Muscle of arm (tissue), 12 donors: Measurements from ENCODE around the gene CFAP20DC. TPM values are rescaled to one million over a fixed set of nuclear protein-coding genes. Genes with fewer than 3 reads are reported as not detected.
A peak's percentile ranks its signal among the peaks of the same experiment; 100 is the strongest.
"Not testable (repeated sequence)": the region's sequence is repeated elsewhere in the genome, so short reads cannot be mapped to it uniquely, and the experiment has no call there.

ENCODE experiments used
- DNase-seq: peaks from one replicate; pipeline ENCODE4 v3.0.0-alpha.2; 2013
- polyA plus RNA-seq, 12 donors: library from polyadenylated mRNA; unstranded; fragments of 120-200 nt; gene quantifications; one replicate each; pipeline ENCODE4 v1.2.1, GENCODE V29; 2013; ENCODE audit not compliant: insufficient read length in 12 of 12

The CFAP20DC gene
- polyA plus RNA-seq, 12 donors: 0.96 to 4.0 (median 1.7) TPM; not detected in 2

DNA sequence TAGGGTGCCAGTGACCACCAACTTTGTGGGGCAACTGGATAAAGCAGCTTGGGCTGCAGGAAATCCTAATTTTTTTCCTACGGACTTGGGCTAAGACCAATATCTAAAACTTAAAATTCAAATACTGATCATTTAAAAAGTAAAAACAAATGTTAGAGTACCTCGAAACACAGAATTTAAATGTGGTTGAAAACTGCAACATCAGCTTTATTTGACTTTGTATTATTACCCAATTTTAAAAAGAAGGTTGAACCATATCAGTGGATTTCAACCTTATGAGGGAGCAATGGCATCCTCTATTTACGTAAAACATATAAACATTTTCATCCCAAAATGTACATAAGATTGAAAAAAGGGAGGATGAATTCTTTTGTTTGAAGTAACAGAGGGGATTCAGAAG is 26.2 kb downstream of the CFAP20DC start:
- DNase-seq: no peak

DNA sequence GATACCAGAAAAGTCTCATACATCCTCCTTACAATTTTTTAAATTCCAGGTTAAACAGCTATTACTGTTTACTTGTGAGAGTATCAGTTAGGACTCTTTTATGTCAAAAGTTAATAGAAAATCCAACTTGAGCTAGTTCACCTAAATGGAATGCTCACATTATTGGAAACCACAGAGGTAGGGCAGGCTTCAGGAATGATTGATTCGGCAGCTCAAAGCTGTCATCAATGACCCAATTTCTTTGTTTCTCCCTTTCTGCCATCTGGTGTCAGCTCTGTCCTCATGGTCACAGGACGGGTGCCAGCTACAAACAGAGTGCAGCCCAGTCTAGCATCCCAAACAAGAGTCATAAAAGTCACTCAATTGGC is 32.2 kb downstream of the CFAP20DC start:
- no peak for DNase-seq

DNA sequence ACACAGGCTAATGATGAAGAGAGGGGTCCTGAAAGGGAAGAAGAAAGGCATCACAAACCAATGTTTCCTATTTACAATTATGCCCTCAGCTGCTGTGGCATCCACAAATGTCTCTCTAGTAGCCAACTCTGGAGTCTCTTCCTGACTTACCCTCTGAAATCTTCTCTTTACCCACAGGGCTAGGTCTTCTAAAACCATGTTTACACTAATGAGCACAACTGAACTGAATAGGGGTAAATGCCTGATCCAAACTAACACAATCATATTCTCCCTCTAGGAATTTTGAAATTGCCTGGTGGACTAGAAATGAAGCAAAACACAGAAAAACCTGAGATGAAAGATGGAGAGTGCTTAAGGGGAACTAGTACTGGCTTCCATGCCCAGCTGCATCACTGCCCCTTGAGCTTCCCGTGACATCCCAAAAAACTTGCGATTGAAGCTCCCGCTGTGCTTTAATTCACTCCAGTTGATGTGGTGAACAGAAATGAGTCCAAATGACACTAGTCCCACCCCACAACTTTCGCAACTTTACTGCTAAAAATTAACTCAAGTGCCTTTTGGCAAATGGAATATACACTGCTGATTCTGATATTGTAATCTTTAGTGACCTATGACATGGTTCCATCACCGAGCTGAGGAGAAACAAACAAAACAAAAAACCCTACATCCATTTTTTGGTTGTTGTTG is 32.8 kb downstream of the CFAP20DC start:
- DNase-seq: no peak

DNA sequence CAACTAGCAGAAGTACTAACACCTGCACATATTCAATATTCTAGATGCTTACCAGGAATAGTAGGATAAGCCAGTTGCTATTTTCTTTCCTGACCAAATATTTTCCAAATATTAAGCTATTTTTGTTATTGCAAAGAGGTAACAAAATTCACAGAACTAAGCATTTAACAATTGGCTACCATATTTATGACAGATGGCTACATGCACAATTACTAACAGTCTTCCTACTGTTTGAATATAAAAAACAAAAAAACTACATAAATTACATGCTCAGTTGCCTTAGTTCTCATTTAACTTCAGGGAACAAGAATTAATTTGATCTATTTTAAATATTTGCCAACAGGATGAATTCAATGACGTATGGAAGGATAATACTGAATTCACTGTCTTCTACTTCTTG is 36.2 kb downstream of the CFAP20DC start:
- no peak for DNase-seq

DNA sequence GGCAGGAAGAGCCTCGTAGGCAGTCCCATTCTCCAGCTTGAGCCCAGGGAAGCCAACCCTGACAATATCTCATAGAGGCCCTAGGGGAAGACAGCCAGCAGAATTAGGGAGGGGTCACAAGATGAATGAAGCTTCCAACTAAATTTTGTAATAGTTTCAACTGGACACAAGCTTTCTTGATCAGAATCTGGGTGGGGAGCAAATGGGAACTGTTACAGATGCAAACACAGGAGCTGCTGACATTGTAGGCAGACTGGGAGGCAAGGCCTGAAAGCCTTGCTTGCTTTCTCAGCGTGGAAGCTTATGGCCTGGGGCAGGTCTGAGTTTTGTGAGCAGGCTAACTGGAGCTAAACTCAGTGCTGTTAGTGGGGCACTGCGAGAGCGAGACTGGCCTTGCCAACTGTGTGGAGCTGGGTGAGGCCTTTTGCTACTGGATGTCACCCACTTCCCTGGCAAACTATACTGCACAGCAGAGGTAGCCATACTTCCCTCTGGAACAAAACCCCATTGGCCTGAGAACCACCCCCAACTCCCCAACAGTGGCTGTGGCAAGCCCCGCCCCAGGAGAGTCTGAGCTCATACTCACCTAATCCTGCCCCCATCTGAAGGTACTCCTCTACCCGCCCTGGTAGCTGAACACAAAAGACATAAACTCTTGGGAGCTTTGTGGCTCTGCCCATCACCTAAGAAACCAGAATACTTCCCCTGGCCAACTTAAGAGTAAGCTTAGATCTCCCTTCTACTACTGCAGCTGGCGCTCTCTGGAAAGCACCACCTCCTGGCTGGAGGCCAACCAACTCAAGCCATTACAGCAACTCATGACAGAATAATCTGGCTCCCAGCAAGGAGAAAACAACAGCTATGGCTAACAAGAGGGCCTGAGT is 42.9 kb downstream of the CFAP20DC start:
- DNase-seq: no peak

DNA sequence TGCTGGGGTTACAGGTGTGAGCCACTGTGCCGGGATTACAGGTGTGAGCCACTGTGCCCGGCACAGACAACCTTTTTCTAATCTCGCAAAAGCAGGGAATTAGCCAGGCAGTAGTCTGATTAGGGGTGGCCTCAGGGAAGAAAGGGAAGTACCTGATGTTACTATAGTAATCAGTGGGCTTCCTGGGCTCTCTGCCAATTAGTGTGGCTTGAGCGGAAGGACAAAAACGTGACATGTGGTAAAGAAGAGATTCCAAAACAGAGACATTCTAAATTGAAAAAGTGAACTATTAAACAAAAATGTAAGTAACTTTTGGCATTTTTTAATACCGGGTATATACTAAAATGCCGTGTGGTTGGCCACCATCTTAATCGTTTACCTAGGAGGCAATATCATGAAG is 48.1 kb downstream of the CFAP20DC start:
- DNase-seq: no peak

DNA sequence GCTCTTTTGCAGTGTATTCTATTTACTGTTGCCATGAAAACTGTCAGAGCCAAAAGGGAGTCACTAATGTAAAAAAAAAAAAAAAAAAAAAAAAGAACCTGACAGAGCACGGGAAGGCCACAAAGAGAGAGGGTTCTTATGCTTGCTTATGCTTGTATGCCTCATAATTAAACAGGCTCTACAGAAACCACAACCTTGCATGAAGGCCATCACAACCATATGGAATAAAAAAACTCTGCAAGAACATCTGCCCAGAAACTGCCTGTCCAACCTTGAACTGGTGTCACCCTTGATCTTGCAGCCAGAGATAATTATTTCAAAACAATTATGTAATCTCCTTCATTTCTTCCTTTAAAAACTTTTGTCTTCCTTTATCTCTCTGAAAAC is 50.1 kb downstream of the CFAP20DC start:
- DNase-seq: no peak

DNA sequence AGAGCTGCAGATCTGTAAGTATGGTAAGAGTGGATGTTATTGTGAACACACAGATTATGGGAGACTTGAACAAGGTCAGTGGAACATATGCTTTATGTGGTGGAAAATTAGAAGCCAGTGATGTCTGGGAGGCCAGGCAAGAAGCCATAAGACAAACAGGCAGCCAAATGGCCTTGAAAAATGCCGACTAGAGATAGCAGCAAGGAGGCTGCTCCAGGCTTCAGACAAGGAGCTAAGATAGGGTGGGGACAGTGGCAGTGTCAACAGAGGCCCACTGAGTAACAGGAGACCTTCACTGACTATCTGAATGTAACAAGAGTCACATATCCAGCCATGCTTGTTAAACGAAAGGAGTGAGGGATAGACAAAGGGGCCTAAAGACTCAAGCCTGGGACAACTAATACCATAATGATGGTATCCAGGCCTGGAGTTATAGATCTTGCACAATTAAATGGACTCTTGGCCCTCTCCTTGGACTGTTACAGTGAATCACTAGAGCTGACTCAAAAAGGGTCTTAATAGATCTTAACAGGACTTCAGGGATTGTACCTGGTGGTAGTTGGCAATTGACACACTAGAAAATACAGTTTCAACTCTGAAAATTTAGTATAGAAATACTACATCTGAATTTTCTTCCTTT is 50.6 kb downstream of the CFAP20DC start:
- no peak for DNase-seq

DNA sequence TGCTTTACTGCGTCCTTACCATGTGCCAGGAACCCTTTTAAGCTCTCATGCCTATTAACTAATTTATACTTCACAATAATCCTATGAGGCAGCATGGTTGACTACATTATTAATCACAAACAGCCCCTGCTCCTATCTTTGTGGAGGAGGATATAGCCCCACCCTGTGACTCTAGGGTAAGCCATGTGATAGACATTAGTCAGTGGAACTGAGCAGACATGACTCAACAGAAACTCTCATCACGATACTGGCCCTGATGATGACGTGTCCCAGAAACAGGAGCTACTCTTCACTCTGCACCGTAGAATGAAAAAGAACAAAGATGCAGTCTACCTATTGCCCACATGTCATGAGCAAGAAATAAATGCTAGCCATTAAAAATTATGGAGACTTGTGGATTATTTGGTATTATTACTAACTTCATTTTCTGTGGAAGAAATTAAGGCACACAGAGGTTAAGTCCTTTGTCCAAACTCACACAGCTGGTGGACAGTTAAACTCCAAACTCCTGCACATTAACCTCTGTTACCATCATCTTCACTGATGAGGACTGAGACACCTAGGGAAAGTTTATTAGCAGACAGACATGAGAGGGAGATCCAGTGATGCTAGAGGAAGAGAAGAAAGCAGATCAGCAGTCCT is 51.2 kb downstream of the CFAP20DC start:
- DNase-seq: no peak

DNA sequence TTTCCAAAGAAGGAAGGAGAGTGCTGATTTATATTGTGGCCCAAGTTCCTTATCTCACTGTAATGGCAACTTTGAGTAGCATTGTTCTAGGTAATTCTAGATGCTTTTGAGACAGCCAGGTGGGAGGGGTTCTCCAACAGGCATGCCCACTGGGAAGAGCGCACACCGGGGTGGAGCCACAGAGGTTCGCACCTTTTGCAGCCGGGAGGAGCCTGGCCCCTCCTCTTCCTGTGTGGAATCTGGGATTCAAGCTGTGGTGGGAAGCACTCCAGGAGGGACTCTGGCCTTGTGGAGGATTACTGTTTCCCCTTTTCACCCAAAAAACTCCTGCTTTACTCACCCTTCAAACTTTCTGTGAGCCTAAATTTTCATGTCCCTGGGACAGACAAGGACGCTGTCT is 53.1 kb downstream of the CFAP20DC start:
- no peak for DNase-seq

DNA sequence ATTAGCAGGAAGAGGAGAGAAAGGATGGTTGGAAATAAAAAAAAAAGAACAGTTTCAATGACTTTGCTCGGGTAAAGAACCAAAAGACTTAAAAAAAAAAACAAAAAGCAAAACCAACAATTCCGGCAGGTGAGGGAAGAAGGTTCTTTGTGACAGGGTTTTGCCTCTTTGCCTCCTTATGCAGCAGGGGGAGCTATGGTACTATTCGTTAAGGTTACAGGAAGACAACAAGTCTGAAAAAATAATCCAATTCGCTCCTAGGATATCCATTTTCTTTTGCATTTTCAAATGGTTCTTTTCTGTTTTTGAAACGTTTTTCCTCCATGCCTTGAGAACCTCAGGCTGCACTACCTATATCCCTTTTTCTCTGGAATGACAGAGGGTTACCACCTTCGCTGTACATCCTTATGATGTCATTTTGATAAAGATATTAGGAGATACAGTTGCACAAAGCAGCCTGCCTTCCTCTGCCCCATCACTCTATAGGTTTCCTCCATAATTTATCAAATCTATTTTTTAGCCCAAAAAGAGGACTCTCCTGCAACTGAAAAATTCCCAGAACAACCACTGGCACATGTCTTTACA is 55.0 kb downstream of the CFAP20DC start:
- peak; percentile 60 for DNase-seq

DNA sequence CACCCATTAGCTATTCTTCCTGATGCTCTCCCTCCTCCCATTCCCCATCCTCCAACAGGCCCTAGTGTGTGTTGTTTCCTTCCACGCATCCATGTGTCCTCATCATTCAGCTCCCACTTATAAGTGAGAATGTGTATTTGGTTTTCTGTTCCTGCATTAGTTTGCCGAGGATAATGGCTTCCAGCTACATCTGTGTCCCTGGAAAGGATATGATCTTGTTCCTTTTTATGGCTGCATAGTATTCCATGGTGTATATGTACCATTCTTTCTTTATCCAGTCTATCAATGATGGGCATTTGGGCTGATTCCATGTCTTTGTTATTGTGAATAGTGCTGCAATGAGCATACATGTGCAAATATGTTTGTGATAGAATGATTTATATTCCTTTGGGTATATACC is 56.3 kb downstream of the CFAP20DC start:
- DNase-seq: no peak

DNA sequence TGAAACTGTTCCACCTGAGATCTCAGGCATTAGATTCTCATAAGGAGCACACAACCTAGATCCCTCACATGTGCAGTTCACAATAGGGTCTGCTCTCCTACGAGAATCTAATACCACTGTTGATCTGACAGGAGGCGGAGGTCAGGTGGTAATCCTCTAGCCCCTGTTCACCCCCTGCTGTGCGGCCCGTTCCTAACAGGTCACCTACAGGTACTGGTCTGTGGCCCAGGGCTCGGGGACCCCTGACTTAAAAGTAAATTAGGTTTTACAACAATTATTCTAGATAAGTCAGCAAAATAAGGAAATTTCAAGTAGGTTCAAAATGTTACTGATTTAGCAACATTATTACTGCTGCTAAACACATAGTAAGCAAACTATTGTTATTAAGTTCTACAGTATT is 58.2 kb downstream of the CFAP20DC start:
- DNase-seq: no peak

DNA sequence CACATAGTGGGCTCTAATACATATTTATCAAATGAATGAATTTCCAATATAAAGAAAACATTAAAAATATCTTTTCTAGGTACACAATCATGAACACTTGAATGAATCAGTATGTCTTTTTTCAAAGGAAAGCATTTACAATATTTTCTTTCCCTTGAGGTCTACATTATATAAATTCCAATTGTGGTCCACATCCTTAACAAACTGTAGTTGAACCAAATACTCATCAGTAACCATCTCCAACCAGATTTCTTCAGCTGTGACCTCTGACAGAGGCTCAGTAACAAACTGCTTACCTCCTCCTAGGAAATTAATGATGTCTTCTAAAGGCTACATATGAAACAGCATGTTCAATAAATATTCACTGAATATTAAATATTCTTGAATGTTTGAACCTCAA is 58.8 kb downstream of the CFAP20DC start:
- DNase-seq: no peak

DNA sequence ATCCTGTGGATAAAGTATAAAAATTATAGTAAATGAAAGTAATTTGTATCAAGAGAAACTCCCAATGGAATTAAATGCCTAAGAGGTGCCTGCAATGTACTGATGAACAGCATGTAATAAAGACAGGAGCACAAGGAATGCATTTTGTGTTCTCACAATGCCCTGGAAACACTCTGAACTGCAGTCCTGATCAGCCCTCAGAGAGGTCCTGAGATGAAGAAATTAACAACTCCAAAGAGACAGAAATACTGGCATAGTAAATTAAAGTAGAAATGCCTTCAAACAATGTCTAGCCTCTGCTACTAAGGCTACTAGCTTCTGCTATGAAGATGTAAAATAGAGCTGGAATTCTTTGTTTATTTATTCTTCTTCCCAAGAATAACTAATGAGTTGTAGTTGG is 59.9 kb downstream of the CFAP20DC start:
- no peak for DNase-seq

DNA sequence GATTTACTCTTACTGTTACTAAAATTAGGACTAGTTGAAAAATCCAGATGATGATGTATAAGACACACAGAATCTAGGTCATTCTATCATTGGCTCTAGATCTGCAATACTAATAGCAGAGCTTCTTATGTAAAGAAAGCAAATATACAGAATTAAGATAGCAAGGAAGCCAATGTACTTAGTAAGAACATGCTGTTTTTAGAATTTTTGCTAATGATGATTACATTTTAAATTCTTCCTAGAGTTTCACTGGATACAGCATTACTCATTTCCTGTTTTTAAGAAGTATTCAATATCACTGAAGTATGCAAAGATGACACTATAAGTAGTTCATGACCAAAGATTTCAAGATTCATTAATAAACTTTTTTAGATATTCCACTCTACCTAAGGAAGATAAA is 60.7 kb downstream of the CFAP20DC start:
- no peak for DNase-seq

DNA sequence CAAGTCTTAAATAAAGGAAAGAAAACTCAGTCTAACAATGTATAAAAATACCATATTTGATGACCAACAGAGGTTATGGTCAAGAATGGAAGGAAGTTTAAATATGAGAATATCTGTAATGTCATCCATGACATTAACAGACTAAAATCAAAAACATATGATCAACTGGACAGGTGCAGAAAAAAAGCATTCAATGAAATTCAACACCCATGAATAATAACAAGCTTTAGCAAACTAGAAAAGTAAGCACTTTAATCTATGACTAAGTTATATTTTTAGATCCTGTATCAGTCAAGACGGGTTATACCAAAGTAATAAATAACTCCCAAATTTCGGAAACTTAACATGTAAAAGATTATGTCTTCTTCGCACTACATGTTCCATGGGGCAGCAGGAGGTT is 61.8 kb downstream of the CFAP20DC start:
- DNase-seq: no peak

DNA sequence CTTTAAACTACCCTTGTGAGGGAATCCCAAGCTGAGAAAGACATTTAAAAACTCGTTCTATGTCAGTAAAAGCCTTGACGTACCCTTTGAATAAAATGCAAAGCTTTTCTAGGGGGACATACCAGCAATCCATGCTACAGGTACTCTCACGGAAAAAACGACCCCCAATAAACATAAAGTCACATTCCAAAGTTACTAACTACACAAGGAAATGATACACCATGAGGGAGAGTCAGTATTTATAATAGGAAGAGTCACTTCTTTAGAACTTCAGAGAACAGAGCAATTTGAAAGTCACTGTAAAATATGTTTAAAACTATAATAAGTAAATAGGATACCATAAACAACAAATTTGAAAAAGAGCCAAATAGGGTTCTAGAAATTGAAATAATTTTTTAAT is 63.2 kb downstream of the CFAP20DC start:
- DNase-seq: no peak

DNA sequence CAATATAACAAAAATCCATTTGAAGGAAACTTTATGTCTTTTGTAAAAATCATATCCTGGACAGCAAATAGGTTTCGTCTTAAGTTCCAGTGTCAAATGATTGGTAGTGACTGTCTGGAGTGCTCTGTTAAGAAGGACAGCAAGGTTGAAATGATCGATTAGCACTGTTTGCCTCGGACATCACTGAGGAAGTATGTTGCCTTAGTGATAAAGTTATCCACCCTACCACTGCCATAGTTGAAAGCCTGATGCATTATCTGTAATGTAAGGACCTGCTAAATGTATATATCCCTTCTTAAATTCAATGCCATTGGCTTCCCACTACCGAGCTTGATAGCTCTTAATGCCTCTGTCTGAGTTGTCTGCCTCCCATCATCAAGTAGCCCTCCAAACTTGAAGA is 70.0 kb downstream of the CFAP20DC start:
- DNase-seq: no peak

DNA sequence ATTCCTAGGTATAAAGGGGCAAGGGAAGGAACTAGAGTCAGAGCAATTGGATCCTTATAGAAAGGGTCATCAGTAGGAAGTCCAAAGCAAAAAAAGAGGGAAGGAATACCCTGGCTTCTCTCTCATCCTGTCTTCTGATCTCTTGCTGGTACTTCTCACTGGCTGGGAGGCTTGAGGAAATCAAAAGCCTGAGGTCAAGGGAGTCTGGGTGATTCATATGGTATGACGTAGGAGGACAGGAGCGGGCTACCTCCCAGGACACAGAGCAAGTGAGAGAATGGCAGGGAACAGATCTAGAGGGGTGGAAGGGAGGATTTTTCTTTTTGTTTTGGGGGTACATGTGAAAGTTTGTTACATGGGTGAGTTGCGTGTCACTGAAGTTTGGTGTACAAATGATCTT is 76.0 kb downstream of the CFAP20DC start:
- no peak for DNase-seq

DNA sequence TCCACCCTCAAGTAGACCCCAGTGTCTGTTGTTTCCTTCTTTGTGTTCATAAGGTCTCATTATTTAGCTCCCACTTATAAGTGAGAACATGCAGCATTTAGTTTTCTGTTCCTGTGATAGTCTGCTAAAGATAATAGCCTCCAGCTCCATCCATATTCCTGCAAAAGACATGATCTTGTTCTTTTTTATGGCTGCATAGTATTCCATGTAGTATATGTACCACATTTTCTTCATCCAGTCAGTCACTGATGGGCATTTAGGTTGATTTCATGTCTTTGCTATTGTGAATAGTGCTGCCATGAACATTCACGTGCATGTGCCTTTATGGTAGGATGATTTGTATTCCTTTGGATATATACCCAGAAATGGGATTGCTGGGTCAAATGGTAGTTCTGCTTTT is 82.0 kb downstream of the CFAP20DC start:
- not testable (repeated sequence) for DNase-seq

DNA sequence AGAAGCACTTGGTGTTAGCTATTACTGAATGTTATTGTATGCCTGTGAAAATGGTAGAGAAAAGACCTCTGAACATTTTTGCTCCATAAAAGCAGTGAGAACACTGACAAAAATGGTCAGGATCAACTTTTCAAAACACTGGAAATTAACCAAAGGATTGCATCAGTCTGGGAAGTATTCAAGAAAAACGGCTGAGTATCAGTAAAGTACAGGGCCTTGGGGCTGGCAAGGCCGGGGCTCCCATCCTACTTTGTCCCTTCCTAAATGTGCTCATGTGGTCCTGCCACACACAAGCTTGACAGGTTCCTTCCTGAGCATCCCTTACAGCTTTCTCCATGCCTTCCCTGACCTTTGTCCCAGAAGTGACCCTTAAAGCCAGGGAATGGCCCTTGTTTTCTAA is 84.0 kb downstream of the CFAP20DC start:
- DNase-seq: peak; percentile 25
